Right lobe of liver (tissue), 4 donors: ENCODE results near the gene SLC25A15.

Experiments used
- CTCF ChIP-seq, 4 donors: fragments of 200-600 bp in 3 of 4; fragments of 450-650 bp in 1 of 4; IDR thresholded peaks; one replicate each; pipeline versions ENCODE4 v1.5.1 to v1.8.0; 2016 to 2022; ENCODE audit warnings: antibody characterized with exemption in 4 of 4, mild to moderate bottlenecking in 2 of 4
- POLR2A ChIP-seq: fragments of 450-650 bp; IDR thresholded peaks from one replicate; pipeline ENCODE4 v1.6.1; 2017; ENCODE audit warnings: antibody characterized with exemption, mild to moderate bottlenecking
- donor health status: DM: no; HTN: no; CAD: no.
- donor health status: DM: no; HTN: no; CAD: no.
- donor health status: DM: no; HTN: yes; CAD: no.

DNA sequence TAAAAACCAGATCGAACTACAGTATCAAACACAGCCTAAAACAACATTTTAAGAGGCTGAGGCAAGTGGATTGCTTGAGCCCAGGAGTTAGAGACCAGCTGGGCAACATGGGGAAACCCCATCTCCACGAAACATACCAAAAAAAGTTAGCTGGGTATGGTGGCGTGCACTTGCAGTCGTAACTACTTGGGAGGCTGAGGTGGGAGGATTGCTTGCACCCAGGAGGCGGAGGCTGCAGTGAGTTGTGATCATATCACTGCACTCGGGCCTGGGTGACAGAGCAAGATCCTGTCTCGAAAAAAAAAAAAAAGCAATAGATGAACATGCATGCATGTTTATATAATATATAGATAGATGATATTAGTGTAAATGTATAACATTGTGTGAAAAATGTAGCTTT is 13.2 kb upstream of the SLC25A15 start:
- TF ChIP-seq CTCF (IDR thresholded peaks at IDR 0.05) (no peak), POLR2A (no peak)
